Measurements from ENCODE around the gene PRRC1.
"Not testable (repeated sequence)": the region's sequence is repeated elsewhere in the genome, so short reads cannot be mapped to it uniquely, and the experiment has no call there.

PRRC1 gene

GRCh38 chr5:127569471-127569870 lies 52.0 kb downstream of the PRRC1 start:
- POLR2A ChIA-PET; H3K36me3 ChIP-seq (ENCODE audit: control insufficient read depth in 2 of 2, insufficient read depth in 1 of 2, low read length in 2 of 2); H3K27ac ChIP-seq (ENCODE audit: extremely low read depth, low read depth, low read length); CTCF ChIA-PET; H3K4me1 ChIP-seq (ENCODE audit: control insufficient read depth, insufficient read depth, low read length); H3K9me3 ChIP-seq (ENCODE audit: control insufficient read depth, insufficient read depth, low read depth, low read length); H3K4me3 ChIP-seq (ENCODE audit: low read depth, low read length): not testable (repeated sequence)

DNA sequence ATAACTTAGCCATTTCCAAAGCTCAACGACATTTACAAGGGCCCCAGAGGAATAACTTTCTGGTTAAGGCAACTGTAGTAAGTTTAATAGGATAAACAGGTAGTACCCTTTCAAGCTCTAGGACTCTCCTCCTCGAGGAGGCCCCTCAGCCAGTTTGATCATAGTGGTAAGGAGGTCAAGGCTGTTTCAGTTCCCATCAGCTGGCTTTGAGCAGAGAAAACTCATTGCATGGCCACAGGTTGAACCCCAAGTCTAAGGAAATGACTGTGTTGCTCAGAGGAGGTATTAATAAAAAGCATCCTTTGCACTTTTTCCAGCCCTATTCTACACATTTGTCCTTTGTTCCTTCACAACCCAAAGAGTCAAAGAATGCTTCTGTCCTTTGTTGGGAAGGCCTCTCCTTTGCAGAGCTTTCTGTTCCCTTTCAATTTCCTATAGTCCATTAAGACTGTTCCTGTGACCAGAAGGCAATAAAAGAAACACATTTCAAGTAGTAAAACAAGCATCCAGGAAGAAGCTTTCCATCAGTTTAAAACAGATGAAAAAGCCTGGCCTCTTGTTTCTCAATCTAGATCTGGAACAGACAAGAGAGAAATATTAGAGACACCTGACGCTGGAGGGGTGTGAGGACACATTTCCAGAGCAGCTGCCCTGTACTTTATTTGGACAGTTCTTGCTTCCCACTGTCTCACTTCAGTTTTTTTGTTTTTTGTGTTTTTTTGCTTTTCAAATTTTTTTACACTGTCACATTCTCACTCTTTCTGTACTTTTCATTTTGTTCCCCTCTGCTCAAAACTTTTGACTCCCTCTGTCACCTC lies 54.1 kb downstream of the PRRC1 start:
- no peak overlapping the region for H3K27ac ChIP-seq (ENCODE audit: extremely low read depth, low read depth, low read length)
- H3K9me3 ChIP-seq (ENCODE audit: control insufficient read depth, insufficient read depth, low read depth, low read length) = no peaks in the 10 kb centered on the region
- ChIA-PET POLR2A (no interaction called here), CTCF (interaction anchor here (0.5 to 1.3 kb wide), 6 partner anchors 11 to 1647 kb away, joined by 3 to 6 read pairs (median 3); no protein-coding TSS in a partner anchor)
- H3K4me1 ChIP-seq (ENCODE audit: control insufficient read depth, insufficient read depth, low read length) = no peaks in the 10 kb centered on the region
- H3K36me3 ChIP-seq (ENCODE audit: control insufficient read depth in 2 of 2, insufficient read depth in 1 of 2, low read length in 2 of 2) = no peaks in the 10 kb centered on the region
- H3K4me3 ChIP-seq (ENCODE audit: low read depth, low read length) = no peak overlapping the region
- TF ChIP-seq ZBTB7A (tag by site-specific recombination; IDR thresholded peaks at IDR 0.05; ENCODE audit: low read depth) = no peak
- no peak for TF ChIP-seq GLI4 (tag by site-specific recombination; IDR thresholded peaks at IDR 0.05)
- TF ChIP-seq, protein P1, sequence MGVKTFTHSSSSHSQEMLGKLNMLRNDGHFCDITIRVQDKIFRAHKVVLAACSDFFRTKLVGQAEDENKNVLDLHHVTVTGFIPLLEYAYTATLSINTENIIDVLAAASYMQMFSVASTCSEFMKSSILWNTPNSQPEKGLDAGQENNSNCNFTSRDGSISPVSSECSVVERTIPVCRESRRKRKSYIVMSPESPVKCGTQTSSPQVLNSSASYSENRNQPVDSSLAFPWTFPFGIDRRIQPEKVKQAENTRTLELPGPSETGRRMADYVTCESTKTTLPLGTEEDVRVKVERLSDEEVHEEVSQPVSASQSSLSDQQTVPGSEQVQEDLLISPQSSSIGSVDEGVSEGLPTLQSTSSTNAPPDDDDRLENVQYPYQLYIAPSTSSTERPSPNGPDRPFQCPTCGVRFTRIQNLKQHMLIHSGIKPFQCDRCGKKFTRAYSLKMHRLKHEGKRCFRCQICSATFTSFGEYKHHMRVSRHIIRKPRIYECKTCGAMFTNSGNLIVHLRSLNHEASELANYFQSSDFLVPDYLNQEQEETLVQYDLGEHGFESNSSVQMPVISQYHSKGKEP (tag by site-specific recombination; IDR thresholded peaks at IDR 0.05) = no peak
- no peak for TF ChIP-seq KLF8 (tag by site-specific recombination; IDR thresholded peaks at IDR 0.05)
- TF ChIP-seq ZBTB17 (tag by site-specific recombination; IDR thresholded peaks at IDR 0.05) = no peak
- TF ChIP-seq ZNF248 (tag by site-specific recombination; IDR thresholded peaks at IDR 0.05) = no peak
- no peak for TF ChIP-seq TRIM28 (IDR thresholded peaks at IDR 0.05; ENCODE audit: borderline replicate concordance, low read length)
- no peak for TF ChIP-seq ZNF239 (tag by site-specific recombination; IDR thresholded peaks at IDR 0.05)

- Histone ChIP-seq H3K9me3 (ENCODE audit: control insufficient read depth, insufficient read depth, low read depth, low read length) (no peaks in the 10 kb centered on the region), H3K4me3 (ENCODE audit: low read depth, low read length) (no peak overlapping the region), H3K4me1 (ENCODE audit: control insufficient read depth, insufficient read depth, low read length) (no peaks in the 10 kb centered on the region), H3K27ac (ENCODE audit: extremely low read depth, low read depth, low read length) (no peak overlapping the region), H3K36me3 (ENCODE audit: control insufficient read depth in 2 of 2, insufficient read depth in 1 of 2, low read length in 2 of 2) (no peaks in the 10 kb centered on the region)
- POLR2A ChIA-PET = no interaction called here
- TF ChIP-seq ZNF768 (tag by site-specific recombination; IDR thresholded peaks at IDR 0.05) (no peak), ZBTB1 (tag by site-specific recombination; IDR thresholded peaks at IDR 0.05) (no peak), ZSCAN16 (tag by site-specific recombination; IDR thresholded peaks at IDR 0.05) (no peak), GLIS1 (tag by site-specific recombination; IDR thresholded peaks at IDR 0.05) (no peak), KLF10 (tag by site-specific recombination; IDR thresholded peaks at IDR 0.05) (no peak), ZNF214 (tag by site-specific recombination; IDR thresholded peaks at IDR 0.05; ENCODE audit: borderline replicate concordance) (no peak), ZXDB (tag by site-specific recombination; IDR thresholded peaks at IDR 0.05) (no peak)
- TF ChIP-seq, protein P1 (tag by site-specific recombination; IDR thresholded peaks at IDR 0.05) = no peak
- CTCF ChIA-PET = interaction anchor here (0.6 to 1.7 kb wide), 10 partner anchors 9 to 1277 kb away, joined by 3 to 7 read pairs (median 3); no protein-coding TSS in a partner anchor
Measured at GRCh38 chr5:127572930-127573329, 55.5 kb downstream of the PRRC1 start.
